Measurements from ENCODE around the gene NCAPH2. TPM values are rescaled to one million over a fixed set of nuclear protein-coding genes. Genes with fewer than 3 reads are reported as not detected.

NCAPH2 gene
- total and polyA plus RNA-seq, 2 of the 13 experiments (the other 11 are each of a cell fraction or from before 2014, with no cell fraction given), result 28.1 to 64.4 TPM

DNA sequence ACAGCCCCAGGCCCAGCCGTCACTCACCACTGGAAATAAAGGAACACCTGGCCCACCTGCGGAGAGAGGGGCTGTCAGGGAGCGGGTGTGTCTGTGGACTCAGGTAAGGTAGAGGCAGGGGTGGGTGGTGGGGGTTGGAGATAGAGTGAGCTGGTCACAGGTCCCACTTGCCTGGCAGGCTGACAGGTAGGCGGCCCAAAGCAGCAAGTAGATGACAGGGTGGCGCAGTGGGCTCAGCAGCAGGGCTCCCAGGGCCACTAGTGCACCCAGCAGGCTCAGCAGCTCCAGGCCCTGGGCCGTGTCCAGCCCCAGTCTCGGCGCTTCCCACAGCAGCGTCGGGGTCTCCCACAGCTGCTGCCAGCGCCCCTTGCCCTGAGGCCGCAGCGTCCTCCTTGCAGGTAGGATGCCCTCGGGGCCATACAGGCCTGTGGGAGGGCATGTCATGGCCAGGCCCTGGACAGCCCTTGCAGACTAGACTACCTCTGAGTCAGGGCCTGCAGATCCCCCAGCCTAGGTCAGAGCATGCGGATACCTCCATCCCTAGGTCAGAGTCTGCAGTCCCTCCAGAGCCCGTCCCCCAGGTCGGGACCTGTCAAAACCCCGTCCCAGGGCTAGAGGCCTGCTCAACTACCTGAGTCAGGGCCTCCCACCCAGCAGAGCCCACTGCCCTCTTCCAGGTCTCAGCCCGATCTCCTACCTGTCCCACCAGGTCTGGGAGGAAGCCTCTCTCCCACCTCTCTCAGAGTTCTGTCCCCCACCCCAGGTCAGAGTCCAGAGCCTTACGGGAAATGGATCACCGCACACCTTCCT is 1.2 kb upstream of the NCAPH2 start (continued):
- TF ChIP-seq, protein P1, sequence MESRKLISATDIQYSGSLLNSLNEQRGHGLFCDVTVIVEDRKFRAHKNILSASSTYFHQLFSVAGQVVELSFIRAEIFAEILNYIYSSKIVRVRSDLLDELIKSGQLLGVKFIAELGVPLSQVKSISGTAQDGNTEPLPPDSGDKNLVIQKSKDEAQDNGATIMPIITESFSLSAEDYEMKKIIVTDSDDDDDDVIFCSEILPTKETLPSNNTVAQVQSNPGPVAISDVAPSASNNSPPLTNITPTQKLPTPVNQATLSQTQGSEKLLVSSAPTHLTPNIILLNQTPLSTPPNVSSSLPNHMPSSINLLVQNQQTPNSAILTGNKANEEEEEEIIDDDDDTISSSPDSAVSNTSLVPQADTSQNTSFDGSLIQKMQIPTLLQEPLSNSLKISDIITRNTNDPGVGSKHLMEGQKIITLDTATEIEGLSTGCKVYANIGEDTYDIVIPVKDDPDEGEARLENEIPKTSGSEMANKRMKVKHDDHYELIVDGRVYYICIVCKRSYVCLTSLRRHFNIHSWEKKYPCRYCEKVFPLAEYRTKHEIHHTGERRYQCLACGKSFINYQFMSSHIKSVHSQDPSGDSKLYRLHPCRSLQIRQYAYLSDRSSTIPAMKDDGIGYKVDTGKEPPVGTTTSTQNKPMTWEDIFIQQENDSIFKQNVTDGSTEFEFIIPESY (CRISPR knock-in tag; IDR thresholded peaks at IDR 0.05), result no peak
- no peak for TF ChIP-seq ZBTB7A (CRISPR knock-in tag; IDR thresholded peaks at IDR 0.05)
- TF ChIP-seq, protein P2, sequence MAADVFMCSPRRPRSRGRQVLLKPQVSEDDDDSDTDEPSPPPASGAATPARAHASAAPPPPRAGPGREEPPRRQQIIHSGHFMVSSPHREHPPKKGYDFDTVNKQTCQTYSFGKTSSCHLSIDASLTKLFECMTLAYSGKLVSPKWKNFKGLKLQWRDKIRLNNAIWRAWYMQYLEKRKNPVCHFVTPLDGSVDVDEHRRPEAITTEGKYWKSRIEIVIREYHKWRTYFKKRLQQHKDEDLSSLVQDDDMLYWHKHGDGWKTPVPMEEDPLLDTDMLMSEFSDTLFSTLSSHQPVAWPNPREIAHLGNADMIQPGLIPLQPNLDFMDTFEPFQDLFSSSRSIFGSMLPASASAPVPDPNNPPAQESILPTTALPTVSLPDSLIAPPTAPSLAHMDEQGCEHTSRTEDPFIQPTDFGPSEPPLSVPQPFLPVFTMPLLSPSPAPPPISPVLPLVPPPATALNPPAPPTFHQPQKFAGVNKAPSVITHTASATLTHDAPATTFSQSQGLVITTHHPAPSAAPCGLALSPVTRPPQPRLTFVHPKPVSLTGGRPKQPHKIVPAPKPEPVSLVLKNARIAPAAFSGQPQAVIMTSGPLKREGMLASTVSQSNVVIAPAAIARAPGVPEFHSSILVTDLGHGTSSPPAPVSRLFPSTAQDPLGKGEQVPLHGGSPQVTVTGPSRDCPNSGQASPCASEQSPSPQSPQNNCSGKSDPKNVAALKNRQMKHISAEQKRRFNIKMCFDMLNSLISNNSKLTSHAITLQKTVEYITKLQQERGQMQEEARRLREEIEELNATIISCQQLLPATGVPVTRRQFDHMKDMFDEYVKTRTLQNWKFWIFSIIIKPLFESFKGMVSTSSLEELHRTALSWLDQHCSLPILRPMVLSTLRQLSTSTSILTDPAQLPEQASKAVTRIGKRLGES (CRISPR knock-in tag; IDR thresholded peaks at IDR 0.05; ENCODE audit: borderline replicate concordance), result no peak
- TF ChIP-seq ZNF703 (CRISPR knock-in tag; IDR thresholded peaks at IDR 0.05; ENCODE audit: borderline replicate concordance), result 0 out of 2 replicates have a peak, but pooled peaks have one; percentile 47
- TF ChIP-seq ZNF781 (CRISPR knock-in tag; IDR thresholded peaks at IDR 0.05; ENCODE audit: borderline replicate concordance, not compliant biosample characterization), result peak; percentile 53
- no peak for TF ChIP-seq YEATS2 (CRISPR knock-in tag; IDR thresholded peaks at IDR 0.05; ENCODE audit: borderline replicate concordance)
- TF ChIP-seq, protein P3, sequence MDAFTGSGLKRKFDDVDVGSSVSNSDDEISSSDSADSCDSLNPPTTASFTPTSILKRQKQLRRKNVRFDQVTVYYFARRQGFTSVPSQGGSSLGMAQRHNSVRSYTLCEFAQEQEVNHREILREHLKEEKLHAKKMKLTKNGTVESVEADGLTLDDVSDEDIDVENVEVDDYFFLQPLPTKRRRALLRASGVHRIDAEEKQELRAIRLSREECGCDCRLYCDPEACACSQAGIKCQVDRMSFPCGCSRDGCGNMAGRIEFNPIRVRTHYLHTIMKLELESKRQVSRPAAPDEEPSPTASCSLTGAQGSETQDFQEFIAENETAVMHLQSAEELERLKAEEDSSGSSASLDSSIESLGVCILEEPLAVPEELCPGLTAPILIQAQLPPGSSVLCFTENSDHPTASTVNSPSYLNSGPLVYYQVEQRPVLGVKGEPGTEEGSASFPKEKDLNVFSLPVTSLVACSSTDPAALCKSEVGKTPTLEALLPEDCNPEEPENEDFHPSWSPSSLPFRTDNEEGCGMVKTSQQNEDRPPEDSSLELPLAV (CRISPR knock-in tag; conservative IDR thresholded peaks at IDR 0.05; ENCODE audit: low read depth), result no peak
- TF ChIP-seq, protein P4, sequence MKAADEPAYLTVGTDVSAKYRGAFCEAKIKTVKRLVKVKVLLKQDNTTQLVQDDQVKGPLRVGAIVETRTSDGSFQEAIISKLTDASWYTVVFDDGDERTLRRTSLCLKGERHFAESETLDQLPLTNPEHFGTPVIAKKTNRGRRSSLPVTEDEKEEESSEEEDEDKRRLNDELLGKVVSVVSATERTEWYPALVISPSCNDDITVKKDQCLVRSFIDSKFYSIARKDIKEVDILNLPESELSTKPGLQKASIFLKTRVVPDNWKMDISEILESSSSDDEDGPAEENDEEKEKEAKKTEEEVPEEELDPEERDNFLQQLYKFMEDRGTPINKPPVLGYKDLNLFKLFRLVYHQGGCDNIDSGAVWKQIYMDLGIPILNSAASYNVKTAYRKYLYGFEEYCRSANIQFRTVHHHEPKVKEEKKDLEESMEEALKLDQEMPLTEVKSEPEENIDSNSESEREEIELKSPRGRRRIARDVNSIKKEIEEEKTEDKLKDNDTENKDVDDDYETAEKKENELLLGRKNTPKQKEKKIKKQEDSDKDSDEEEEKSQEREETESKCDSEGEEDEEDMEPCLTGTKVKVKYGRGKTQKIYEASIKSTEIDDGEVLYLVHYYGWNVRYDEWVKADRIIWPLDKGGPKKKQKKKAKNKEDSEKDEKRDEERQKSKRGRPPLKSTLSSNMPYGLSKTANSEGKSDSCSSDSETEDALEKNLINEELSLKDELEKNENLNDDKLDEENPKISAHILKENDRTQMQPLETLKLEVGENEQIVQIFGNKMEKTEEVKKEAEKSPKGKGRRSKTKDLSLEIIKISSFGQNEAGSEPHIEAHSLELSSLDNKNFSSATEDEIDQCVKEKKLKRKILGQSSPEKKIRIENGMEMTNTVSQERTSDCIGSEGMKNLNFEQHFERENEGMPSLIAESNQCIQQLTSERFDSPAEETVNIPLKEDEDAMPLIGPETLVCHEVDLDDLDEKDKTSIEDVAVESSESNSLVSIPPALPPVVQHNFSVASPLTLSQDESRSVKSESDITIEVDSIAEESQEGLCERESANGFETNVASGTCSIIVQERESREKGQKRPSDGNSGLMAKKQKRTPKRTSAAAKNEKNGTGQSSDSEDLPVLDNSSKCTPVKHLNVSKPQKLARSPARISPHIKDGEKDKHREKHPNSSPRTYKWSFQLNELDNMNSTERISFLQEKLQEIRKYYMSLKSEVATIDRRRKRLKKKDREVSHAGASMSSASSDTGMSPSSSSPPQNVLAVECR (CRISPR knock-in tag; IDR thresholded peaks at IDR 0.05; ENCODE audit: borderline replicate concordance), result peak; percentile 55
- TF ChIP-seq, protein P5, sequence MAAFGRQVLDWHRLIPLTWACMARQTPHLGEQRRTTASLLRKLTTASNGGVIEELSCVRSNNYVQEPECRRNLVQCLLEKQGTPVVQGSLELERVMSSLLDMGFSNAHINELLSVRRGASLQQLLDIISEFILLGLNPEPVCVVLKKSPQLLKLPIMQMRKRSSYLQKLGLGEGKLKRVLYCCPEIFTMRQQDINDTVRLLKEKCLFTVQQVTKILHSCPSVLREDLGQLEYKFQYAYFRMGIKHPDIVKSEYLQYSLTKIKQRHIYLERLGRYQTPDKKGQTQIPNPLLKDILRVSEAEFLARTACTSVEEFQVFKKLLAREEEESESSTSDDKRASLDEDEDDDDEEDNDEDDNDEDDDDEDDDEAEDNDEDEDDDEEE (CRISPR knock-in tag; IDR thresholded peaks at IDR 0.05), result no peak
- peak; percentile 21; the same call in 1 of the 2 replicates for TF ChIP-seq MYC (CRISPR knock-in tag; IDR thresholded peaks at IDR 0.05; ENCODE audit: borderline replicate concordance)
- no peak for TF ChIP-seq SMAD3 (CRISPR knock-in tag; IDR thresholded peaks at IDR 0.05)
- TF ChIP-seq, protein P6, sequence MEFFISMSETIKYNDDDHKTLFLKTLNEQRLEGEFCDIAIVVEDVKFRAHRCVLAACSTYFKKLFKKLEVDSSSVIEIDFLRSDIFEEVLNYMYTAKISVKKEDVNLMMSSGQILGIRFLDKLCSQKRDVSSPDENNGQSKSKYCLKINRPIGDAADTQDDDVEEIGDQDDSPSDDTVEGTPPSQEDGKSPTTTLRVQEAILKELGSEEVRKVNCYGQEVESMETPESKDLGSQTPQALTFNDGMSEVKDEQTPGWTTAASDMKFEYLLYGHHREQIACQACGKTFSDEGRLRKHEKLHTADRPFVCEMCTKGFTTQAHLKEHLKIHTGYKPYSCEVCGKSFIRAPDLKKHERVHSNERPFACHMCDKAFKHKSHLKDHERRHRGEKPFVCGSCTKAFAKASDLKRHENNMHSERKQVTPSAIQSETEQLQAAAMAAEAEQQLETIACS (CRISPR knock-in tag; IDR thresholded peaks at IDR 0.05), result no peak
- TF ChIP-seq EZH2 (conservative IDR thresholded peaks at IDR 0.05; ENCODE audit: low read depth, low read length), result no peak
- TF ChIP-seq GATAD1 (CRISPR knock-in tag; IDR thresholded peaks at IDR 0.05), result no peak

Measured in HepG2 (cell line).